GM23248 (cell line): Measurements from ENCODE around the gene NXT1.

Source experiments
- EZH2 ChIP-seq: fragments of 200-600 bp; sonication (generic); IDR thresholded peaks from 2 replicates; pipeline ENCODE4 v1.6.1; 2018; ENCODE audit warnings: antibody characterized with exemption, mild to moderate bottlenecking; ENCODE audit not compliant: insufficient read depth, poor library complexity, severe bottlenecking
- EZH2phosphoT487 ChIP-seq: fragments of 200-600 bp; sonication (generic); IDR thresholded peaks from 2 replicates; pipeline ENCODE4 v1.6.1; 2018; ENCODE audit warnings: antibody characterized with exemption, moderate library complexity, mild to moderate bottlenecking, low read depth; ENCODE audit not compliant: insufficient read depth

GRCh38 chr20:23374441-23374840 lies 23.9 kb downstream of the NXT1 start:
- TF ChIP-seq EZH2, result no peak
- no peak for TF ChIP-seq EZH2phosphoT487
